HG03565 (cell line): ENCODE measurements around the gene SLC29A1.

Source experiments
- ATAC-seq: cut with Tn5 transposase; IDR thresholded peaks from one replicate; pipeline ENCODE4 v1.9.1; 2021; ENCODE audit warnings: mild to moderate bottlenecking, moderate library complexity; ENCODE audit not compliant: unreplicated experiment

The SLC29A1 gene

GRCh38 chr6:44264154-44265006 is 41.0 kb downstream of the SLC29A1 start:
- ATAC-seq, result peak; percentile 18

- peak; percentile 24 for ATAC-seq
Measured at GRCh38 chr6:44265007-44265721, 41.8 kb downstream of the SLC29A1 start, which contains the start of gene NFKBIE. Gene NFKBIE, minus strand, starts transcription at chr6:44265551. Its CDS starts 205 bp downstream, at chr6:44265346.

GRCh38 chr6:44265722-44266233 is 42.4 kb downstream of the SLC29A1 start:
- no peak for ATAC-seq

GRCh38 chr6:44266347-44266746 is 43.0 kb downstream of the SLC29A1 start:
- no peak for ATAC-seq

- ATAC-seq, result no peak
Measured at GRCh38 chr6:44267252-44267651, 43.9 kb downstream of the SLC29A1 start.

- ATAC-seq, result no peak
Measured at GRCh38 chr6:44268095-44268628, 44.8 kb downstream of the SLC29A1 start.

- ATAC-seq, result no peak
Measured at GRCh38 chr6:44269178-44269920, 46.0 kb downstream of the SLC29A1 start.

GRCh38 chr6:44269921-44270525 is 46.6 kb downstream of the SLC29A1 start, which contains the start of gene TMEM151B:
Gene TMEM151B, plus strand, starts transcription at chr6:44270450. Its CDS starts 293 bp downstream, at chr6:44270743.
- ATAC-seq, result no peak

GRCh38 chr6:44270526-44271405 is 47.4 kb downstream of the SLC29A1 start:
- ATAC-seq, result no peak

GRCh38 chr6:44271406-44271723 is 48.0 kb downstream of the SLC29A1 start:
- no peak for ATAC-seq

GRCh38 chr6:44271914-44272313 is 48.5 kb downstream of the SLC29A1 start:
- ATAC-seq, result no peak

GRCh38 chr6:44272529-44272928 is 49.1 kb downstream of the SLC29A1 start:
- no peak for ATAC-seq

GRCh38 chr6:44272999-44273566 is 49.7 kb downstream of the SLC29A1 start:
- ATAC-seq, result no peak

GRCh38 chr6:44273617-44274016 is 50.2 kb downstream of the SLC29A1 start:
- ATAC-seq, result no peak

- no peak for ATAC-seq
Measured at GRCh38 chr6:44275271-44275748, 51.9 kb downstream of the SLC29A1 start.

GRCh38 chr6:44275749-44276648 is 52.6 kb downstream of the SLC29A1 start:
- ATAC-seq, result no peak

GRCh38 chr6:44276667-44277640 is 53.6 kb downstream of the SLC29A1 start:
- ATAC-seq, result no peak
